CD8-positive, alpha-beta memory T cell (primary cell): Measurements from ENCODE around the gene BBS4. TPM values are rescaled to one million over a fixed set of nuclear protein-coding genes. Genes with fewer than 3 reads are reported as not detected.
A peak's percentile ranks its signal among the peaks of the same experiment; 100 is the strongest.
"Not testable (repeated sequence)": the region's sequence is repeated elsewhere in the genome, so short reads cannot be mapped to it uniquely, and the experiment has no call there.

Experiments
- CTCF ChIA-PET: fragments of 350-600 bp; sonication (Branson Sonifier 250); formaldehyde crosslinking; loops from one replicate; lab custom pipeline; 2021; ENCODE audit warnings: antibody characterized with exemption; lab: Charles Lee
- POLR2A ChIA-PET: fragments of 350-600 bp; sonication (Branson Sonifier 250); formaldehyde crosslinking; loops from one replicate; lab custom pipeline; 2021; ENCODE audit warnings: antibody characterized with exemption; lab: Charles Lee
- DNase-seq, 5 donors: peaks; one replicate each; pipeline versions ENCODE4 v3.0.0 to v3.0.0-alpha.2; 2020 to 2022; ENCODE audit warnings: mixed read lengths in 1 of 5
- H3K27ac ChIP-seq: one replicate; pipeline ENCODE4 v1.7.0; 2013; ENCODE audit warnings: low read depth, mild to moderate bottlenecking, low read length, moderate library complexity
- H3K27me3 ChIP-seq: 2 replicates; pipeline ENCODE4 v1.7.0; 2013; ENCODE audit warnings: low read length, mild to moderate bottlenecking; ENCODE audit not compliant: insufficient read depth, poor library complexity, severe bottlenecking
- H3K36me3 ChIP-seq: 2 replicates; pipeline ENCODE4 v1.7.0; 2013; ENCODE audit warnings: mild to moderate bottlenecking, low read length, moderate library complexity; ENCODE audit not compliant: insufficient read depth
- H3K4me1 ChIP-seq: 2 replicates; pipeline ENCODE4 v1.7.0; 2013; ENCODE audit warnings: mild to moderate bottlenecking, low read length, moderate library complexity; ENCODE audit not compliant: insufficient read depth
- H3K4me3 ChIP-seq: 2 replicates; pipeline ENCODE4 v1.7.0; 2013; ENCODE audit warnings: mild to moderate bottlenecking, low read length
- H3K9me3 ChIP-seq: 2 replicates; pipeline ENCODE4 v1.7.0; 2013; ENCODE audit warnings: mild to moderate bottlenecking, low read length
- H3K27ac Mint-ChIP-seq, 8 donors: one replicate each; pipeline ENCODE4 v1.8.0; 2020 to 2021; ENCODE audit warnings: mixed read lengths in 8 of 8, mild to moderate bottlenecking in 6 of 8, inconsistent platforms in 3 of 8, moderate library complexity in 3 of 8
- H3K27me3 Mint-ChIP-seq, 2 donors: one replicate each; pipeline ENCODE4 v1.8.0; 2020 to 2021; ENCODE audit warnings: mixed read lengths in 2 of 2, mild to moderate bottlenecking in 1 of 2, moderate library complexity in 1 of 2
- H3K36me3 Mint-ChIP-seq, 3 donors: one replicate each; pipeline ENCODE4 v1.8.0; 2020 to 2021; ENCODE audit warnings: mixed read lengths in 3 of 3, inconsistent platforms in 1 of 3, mild to moderate bottlenecking in 1 of 3
- H3K4me1 Mint-ChIP-seq, 3 donors: one replicate each; pipeline ENCODE4 v1.8.0; 2020 to 2021; ENCODE audit warnings: mixed read lengths in 3 of 3, inconsistent platforms in 1 of 3, mild to moderate bottlenecking in 1 of 3
- H3K4me3 Mint-ChIP-seq, 7 donors: one replicate each; pipeline ENCODE4 v1.8.0; 2020 to 2021; ENCODE audit warnings: mixed read lengths in 7 of 7, mild to moderate bottlenecking in 6 of 7, moderate library complexity in 4 of 7, inconsistent platforms in 2 of 7
- H3K9me3 Mint-ChIP-seq, 5 donors: one replicate each; pipeline ENCODE4 v1.8.0; 2020 to 2022; ENCODE audit warnings: mixed read lengths in 5 of 5, mild to moderate bottlenecking in 3 of 5, moderate library complexity in 2 of 5, inconsistent platforms in 1 of 5
- polyA plus RNA-seq: library from polyadenylated mRNA; unstranded; fragments of 300-500 nt; fragmentation: Illumina TruSeq; gene quantifications from one replicate; pipeline ENCODE4 v1.2.3, GENCODE V29; 2021
- total RNA-seq, 2 experiments: library from RNA; stranded (reverse); gene quantifications; one replicate each; pipeline ENCODE4 v1.2.3, GENCODE V29; 2021

The BBS4 gene
- total and polyA plus RNA-seq, 3 experiments from 2014 or later, result 12.0 to 17.3 (median 12.4) TPM

DNA sequence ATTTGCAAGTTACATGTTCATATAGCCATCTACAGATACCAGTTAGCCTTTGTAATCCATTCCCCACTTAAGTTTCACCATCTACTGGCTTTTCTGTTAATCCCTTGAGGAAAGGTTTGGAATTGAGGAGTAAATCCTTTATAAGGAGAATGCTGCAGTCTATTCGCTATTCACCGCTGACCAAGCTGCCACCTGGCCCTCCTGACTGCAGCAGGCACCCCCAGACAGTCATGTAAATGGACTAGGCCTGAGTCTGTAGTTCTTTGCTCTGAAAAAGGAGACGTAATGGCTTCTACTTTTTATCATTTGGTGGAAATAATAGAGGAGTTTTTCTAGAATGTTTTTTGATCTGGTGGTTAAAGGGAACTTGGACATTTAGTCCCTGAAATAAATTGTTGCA lies 3.2 kb upstream of the BBS4 start:
- CTCF ChIA-PET, result no interaction called here
- POLR2A ChIA-PET, result interaction anchor here (0.6 kb wide), 1 partner anchor 100 kb away, joined by 6 read pairs; no protein-coding TSS in a partner anchor
- Histone ChIP-seq H3K36me3 (no peaks in the 10 kb centered on the region), H3K27me3 (no peaks in the 10 kb centered on the region), H3K4me1 (peaks cover 12% of the 10 kb centered on the region), H3K27ac (no peak overlapping the region), H3K9me3 (no peaks in the 10 kb centered on the region), H3K4me3 (no peak overlapping the region)
- no peaks in the 10 kb centered on the region for H3K9me3 Mint-ChIP-seq
- peaks cover 17 to 21% (median 18%) of the 10 kb centered on the region in 3 donors for H3K4me1 Mint-ChIP-seq
- peaks cover 3 to 11% of the 10 kb centered on the region in 2 donors for H3K27me3 Mint-ChIP-seq
- no peak for DNase-seq
- H3K36me3 Mint-ChIP-seq, result peaks cover 0 to 11% (median 0%) of the 10 kb centered on the region in 3 donors
- peak overlapping the region in 1 of 7 donors; percentile 61 for H3K4me3 Mint-ChIP-seq
- peak overlapping the region in 2 of 8 donors; percentile 13 to 33 for H3K27ac Mint-ChIP-seq

- Histone ChIP-seq H3K27ac (peak overlapping the region; percentile 85), H3K27me3 (no peaks in the 10 kb centered on the region), H3K4me1 (peaks cover 12% of the 10 kb centered on the region), H3K4me3 (peak overlapping the region; percentile 89), H3K36me3 (no peaks in the 10 kb centered on the region), H3K9me3 (no peaks in the 10 kb centered on the region)
- POLR2A ChIA-PET, result no interaction called here
- DNase-seq, result no peak
- Mint-ChIP-seq H3K27me3 (peaks cover 0 to 3% of the 10 kb centered on the region in 2 donors), H3K4me1 (peaks cover 18 to 21% (median 21%) of the 10 kb centered on the region in 3 donors), H3K36me3 (peaks cover 0 to 11% (median 0%) of the 10 kb centered on the region in 3 donors), H3K4me3 (peak overlapping the region; percentile 94 to 99 (median 98)), H3K27ac (peak overlapping the region; percentile 92 to 99 (median 97)), H3K9me3 (no peaks in the 10 kb centered on the region)
- CTCF ChIA-PET, result interaction anchor here (1.2 to 2.1 kb wide), 6 partner anchors 10 to 457 kb away, joined by 3 to 9 read pairs (median 5); no protein-coding TSS in a partner anchor
These were observed 594 bp upstream of the BBS4 start for GRCh38 chr15:72685301-72685924.

DNA sequence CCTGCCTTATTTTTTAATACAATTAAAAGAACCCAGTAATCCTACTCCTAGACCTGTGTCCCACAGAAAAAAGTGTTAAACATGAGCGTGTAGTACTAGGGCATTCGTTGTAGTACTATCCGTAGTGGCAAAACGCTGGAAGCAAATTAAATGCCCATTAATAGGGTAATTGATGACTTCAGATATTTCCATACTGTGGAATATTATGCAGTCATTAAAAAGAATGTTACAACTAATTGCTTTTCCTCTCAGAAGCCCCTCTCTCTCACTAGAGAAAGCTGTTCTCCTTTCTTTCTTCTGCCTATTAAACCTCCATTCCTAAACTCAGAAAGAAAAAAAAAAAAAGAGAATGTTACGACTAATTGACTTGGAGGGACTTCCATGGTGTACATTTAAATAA lies 2.7 kb downstream of the BBS4 start:
- Mint-ChIP-seq H3K36me3 (peaks cover 0 to 13% (median 0%) of the 10 kb centered on the region in 3 donors), H3K4me3 (peak overlapping the region in 2 of 7 donors; percentile 8 to 52), H3K9me3 (no peaks in the 10 kb centered on the region), H3K27me3 (no peaks in the 10 kb centered on the region), H3K4me1 (peaks cover 20 to 27% (median 25%) of the 10 kb centered on the region in 3 donors), H3K27ac (peak overlapping the region in 1 of 8 donors; percentile 30)
- no peak overlapping the region for H3K27ac ChIP-seq
- CTCF ChIA-PET, result no interaction called here
- no peaks in the 10 kb centered on the region for H3K27me3 ChIP-seq
- no peak overlapping the region for H3K4me3 ChIP-seq
- no peaks in the 10 kb centered on the region for H3K9me3 ChIP-seq
- H3K4me1 ChIP-seq, result peaks cover 12% of the 10 kb centered on the region
- POLR2A ChIA-PET, result no interaction called here
- no peak for DNase-seq
- no peaks in the 10 kb centered on the region for H3K36me3 ChIP-seq

- DNase-seq, result no peak
- H3K4me1 Mint-ChIP-seq, result peaks cover 16 to 25% (median 19%) of the 10 kb centered on the region in 3 donors
- H3K36me3 Mint-ChIP-seq, result peaks cover 4 to 11% (median 4%) of the 10 kb centered on the region in 3 donors
- CTCF ChIA-PET, result no interaction called here
- H3K4me1 ChIP-seq, result peaks cover 5% of the 10 kb centered on the region
- H3K27ac Mint-ChIP-seq, result no peak overlapping the region
- H3K27ac ChIP-seq, result no peak overlapping the region
- no peaks in the 10 kb centered on the region for H3K27me3 ChIP-seq
- H3K9me3 ChIP-seq, result no peaks in the 10 kb centered on the region
- no peaks in the 10 kb centered on the region for H3K9me3 Mint-ChIP-seq
- no peaks in the 10 kb centered on the region for H3K36me3 ChIP-seq
- no peak overlapping the region for H3K4me3 ChIP-seq
- no peak overlapping the region for H3K4me3 Mint-ChIP-seq
- no peaks in the 10 kb centered on the region for H3K27me3 Mint-ChIP-seq
- POLR2A ChIA-PET, result no interaction called here
These were observed 4.9 kb downstream of the BBS4 start for GRCh38 chr15:72690938-72691337.

DNA sequence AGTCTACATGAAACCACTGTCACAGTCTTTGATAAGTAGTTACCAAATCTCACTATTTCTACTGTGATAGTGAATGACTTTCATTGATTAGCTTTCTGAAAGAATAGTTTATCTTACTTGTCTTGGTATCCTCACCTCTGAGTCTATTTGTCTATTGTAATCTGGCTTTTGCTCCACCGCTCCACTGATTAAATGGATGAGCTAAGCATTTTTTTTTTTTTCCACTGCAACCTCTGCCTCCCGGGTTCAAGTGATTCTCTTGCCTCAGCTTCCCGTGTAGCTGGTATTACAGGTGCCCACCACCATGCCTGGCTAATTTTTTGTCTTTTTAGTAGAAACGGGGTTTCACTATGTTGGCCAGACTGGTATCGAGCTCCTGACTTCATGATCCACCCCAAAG lies 12.9 kb downstream of the BBS4 start:
- POLR2A ChIA-PET, result interaction anchor here (0.8 kb wide), 1 partner anchor 18 kb away, joined by 4 read pairs; no protein-coding TSS in a partner anchor
- no peaks in the 10 kb centered on the region for H3K4me1 ChIP-seq
- no peak overlapping the region for H3K4me3 Mint-ChIP-seq
- no peak for DNase-seq
- H3K9me3 ChIP-seq, result no peaks in the 10 kb centered on the region
- peak overlapping the region in 1 of 8 donors; percentile 38 for H3K27ac Mint-ChIP-seq
- peaks cover 5 to 9% (median 7%) of the 10 kb centered on the region in 3 donors for H3K36me3 Mint-ChIP-seq
- no peak overlapping the region for H3K4me3 ChIP-seq
- no peaks in the 10 kb centered on the region for H3K27me3 Mint-ChIP-seq
- H3K27ac ChIP-seq, result no peak overlapping the region
- CTCF ChIA-PET, result interaction anchor here (1.4 kb wide), 1 partner anchor 28 kb away, joined by 4 read pairs; no protein-coding TSS in a partner anchor
- H3K36me3 ChIP-seq, result no peaks in the 10 kb centered on the region
- H3K9me3 Mint-ChIP-seq, result no peaks in the 10 kb centered on the region
- no peaks in the 10 kb centered on the region for H3K27me3 ChIP-seq
- H3K4me1 Mint-ChIP-seq, result peaks cover 6 to 18% (median 18%) of the 10 kb centered on the region in 3 donors

DNA sequence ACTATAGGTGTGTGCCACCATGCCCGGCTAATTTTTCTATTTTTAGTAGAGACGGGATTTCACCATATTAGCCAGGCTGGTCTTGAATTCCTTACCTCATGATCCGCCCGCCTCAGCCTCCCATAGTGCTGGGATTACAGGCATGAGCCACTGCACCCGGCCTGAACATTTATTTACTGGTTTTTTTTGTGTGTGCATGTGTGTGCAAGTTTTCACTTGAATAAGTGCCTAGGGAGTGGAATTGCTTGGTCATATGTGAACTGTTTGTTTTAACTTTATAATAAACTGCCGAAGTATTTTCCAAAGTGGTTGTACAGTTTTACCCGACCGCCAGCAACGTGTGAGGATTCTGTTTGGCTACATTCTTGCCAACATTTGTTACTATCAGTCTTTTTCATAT lies 14.1 kb downstream of the BBS4 start:
- no peaks in the 10 kb centered on the region for H3K4me1 ChIP-seq
- no peak overlapping the region for H3K27ac Mint-ChIP-seq
- H3K9me3 Mint-ChIP-seq, result no peaks in the 10 kb centered on the region
- H3K27ac ChIP-seq, result no peak overlapping the region
- H3K4me1 Mint-ChIP-seq, result peaks cover 3 to 18% (median 14%) of the 10 kb centered on the region in 3 donors
- POLR2A ChIA-PET, result no interaction called here
- H3K4me3 ChIP-seq, result no peak overlapping the region
- DNase-seq, result no peak
- no peaks in the 10 kb centered on the region for H3K9me3 ChIP-seq
- H3K4me3 Mint-ChIP-seq, result no peak overlapping the region
- no peaks in the 10 kb centered on the region for H3K27me3 Mint-ChIP-seq
- no peaks in the 10 kb centered on the region for H3K36me3 ChIP-seq
- peaks cover 5 to 9% (median 7%) of the 10 kb centered on the region in 3 donors for H3K36me3 Mint-ChIP-seq
- CTCF ChIA-PET, result interaction anchor here (1.4 kb wide), 1 partner anchor 29 kb away, joined by 4 read pairs; no protein-coding TSS in a partner anchor
- H3K27me3 ChIP-seq, result no peaks in the 10 kb centered on the region

DNA sequence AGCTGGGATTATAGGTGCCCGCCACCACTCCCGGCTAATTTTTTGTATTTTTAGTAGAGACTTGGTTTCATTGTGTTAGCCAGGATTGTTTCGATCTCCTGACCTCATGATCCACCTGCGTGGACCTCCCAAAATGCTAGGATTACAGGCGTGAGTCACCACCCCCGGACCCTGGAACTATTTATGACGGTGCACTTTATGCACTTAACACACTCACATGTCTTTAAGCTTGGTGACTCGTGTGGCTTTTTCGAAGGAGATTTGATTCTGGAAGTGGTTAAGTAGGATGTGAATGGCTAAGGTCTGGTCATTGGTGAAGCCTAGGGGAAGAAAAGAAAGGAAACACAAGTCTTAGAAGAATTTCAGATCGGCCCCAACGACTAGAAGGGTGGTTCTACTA lies 20.3 kb downstream of the BBS4 start:
- peaks cover 0 to 4% (median 4%) of the 10 kb centered on the region in 3 donors for H3K4me1 Mint-ChIP-seq
- POLR2A ChIA-PET, result no interaction called here
- CTCF ChIA-PET, result no interaction called here
- no peaks in the 10 kb centered on the region for H3K27me3 Mint-ChIP-seq
- H3K36me3 Mint-ChIP-seq, result peaks cover 4 to 16% (median 7%) of the 10 kb centered on the region in 3 donors
- H3K9me3 Mint-ChIP-seq, result no peaks in the 10 kb centered on the region
- H3K27me3 ChIP-seq, result no peaks in the 10 kb centered on the region
- no peak overlapping the region for H3K4me3 ChIP-seq
- no peak overlapping the region for H3K4me3 Mint-ChIP-seq
- H3K27ac Mint-ChIP-seq, result no peak overlapping the region
- no peaks in the 10 kb centered on the region for H3K9me3 ChIP-seq
- H3K27ac ChIP-seq, result no peak overlapping the region
- no peaks in the 10 kb centered on the region for H3K36me3 ChIP-seq
- no peaks in the 10 kb centered on the region for H3K4me1 ChIP-seq
- no peak for DNase-seq

DNA sequence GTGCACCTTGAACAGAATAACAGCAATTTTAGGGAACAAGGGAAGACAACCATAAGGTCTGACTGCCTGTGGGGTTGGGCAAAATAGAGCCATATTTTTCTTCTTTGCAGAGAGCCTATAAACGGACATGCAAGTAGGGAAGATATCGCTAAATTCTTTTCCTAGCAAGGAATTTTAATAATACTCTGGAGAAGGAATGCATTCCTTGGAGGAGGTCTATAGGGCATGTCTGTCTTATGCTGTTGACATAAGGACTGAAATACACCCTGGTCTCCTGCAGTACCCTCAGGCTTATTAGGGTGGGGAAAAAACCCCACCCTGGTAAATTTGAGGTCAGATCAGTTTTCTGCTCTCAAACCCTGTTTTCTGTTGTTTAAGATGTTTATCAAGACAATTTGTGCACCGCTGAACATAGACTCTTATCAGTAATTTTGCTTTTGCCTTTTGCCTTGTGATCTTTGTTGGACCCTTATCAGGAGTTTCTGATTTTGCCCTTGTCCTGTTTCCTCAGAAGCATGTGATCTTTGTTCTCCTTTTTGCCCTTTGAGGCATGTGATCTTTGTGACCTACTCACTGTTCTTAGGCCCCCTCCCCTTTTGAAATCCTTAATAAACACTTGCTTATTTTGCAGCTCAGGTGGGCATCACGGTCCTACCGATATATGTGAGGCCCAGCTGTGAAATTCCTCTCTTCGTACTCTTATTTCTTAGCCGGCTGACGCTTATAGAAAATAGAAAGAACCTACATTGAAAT lies 22.7 kb downstream of the BBS4 start:
- DNase-seq, H3K27ac ChIP-seq, H3K4me3 ChIP-seq, POLR2A ChIA-PET, H3K27me3 Mint-ChIP-seq, H3K9me3 Mint-ChIP-seq, H3K4me3 Mint-ChIP-seq, CTCF ChIA-PET, H3K4me1 ChIP-seq, H3K27me3 ChIP-seq, H3K4me1 Mint-ChIP-seq, H3K9me3 ChIP-seq: not testable (repeated sequence)
- H3K36me3 ChIP-seq, result peaks cover 10% of the 10 kb centered on the region
- Mint-ChIP-seq H3K36me3 (peaks cover 7 to 36% (median 12%) of the 10 kb centered on the region in 3 donors), H3K27ac (peak overlapping the region in 1 of 8 donors; percentile 55)
